Mesenchymal stem cell (in vitro differentiated cells and primary cell): ENCODE measurements around the gene PLXNA2.

ENCODE experiments used
- DNase-seq: peaks from one replicate; pipeline ENCODE4 v3.0.0-alpha.2; 2013
- H2AFZ ChIP-seq: one replicate; pipeline ENCODE4 v1.6.1; 2013; ENCODE audit warnings: low read depth, mild to moderate bottlenecking, control low read depth, inconsistent platforms, low read length, moderate library complexity
- H2AK5ac ChIP-seq: 2 replicates; pipeline ENCODE4 v1.6.1; 2013; ENCODE audit warnings: low read length, moderate library complexity, mild to moderate bottlenecking, inconsistent platforms; ENCODE audit not compliant: severe bottlenecking
- H2BK120ac ChIP-seq: one replicate; pipeline ENCODE4 v1.6.1; 2013; ENCODE audit warnings: low read depth, mild to moderate bottlenecking, inconsistent platforms, low read length, moderate library complexity
- H2BK12ac ChIP-seq, 2 experiments: one replicate each; pipeline ENCODE4 v1.6.1; 2013; ENCODE audit warnings: inconsistent platforms in 2 of 2, low read length in 2 of 2, mild to moderate bottlenecking in 2 of 2, moderate library complexity in 2 of 2, control low read depth in 1 of 2
- H2BK15ac ChIP-seq: one replicate; pipeline ENCODE4 v1.6.1; 2013; ENCODE audit warnings: mild to moderate bottlenecking, low read depth, inconsistent platforms; ENCODE audit not compliant: poor library complexity, severe bottlenecking
- H2BK5ac ChIP-seq: 2 replicates; pipeline ENCODE4 v1.6.1; 2013; ENCODE audit warnings: low read depth, mild to moderate bottlenecking, low read length, control low read depth, inconsistent platforms; ENCODE audit not compliant: poor library complexity, severe bottlenecking
- H3K14ac ChIP-seq, 2 experiments: one replicate each; pipeline ENCODE4 v1.6.1; 2013; ENCODE audit warnings: inconsistent platforms in 2 of 2, low read length in 2 of 2, control low read depth in 1 of 2, mild to moderate bottlenecking in 1 of 2, moderate library complexity in 1 of 2
- H3K18ac ChIP-seq, 2 experiments: one replicate each; pipeline ENCODE4 v1.6.1; 2013; ENCODE audit warnings: inconsistent platforms in 2 of 2, low read length in 2 of 2, control low read depth in 1 of 2, low read depth in 1 of 2, mild to moderate bottlenecking in 1 of 2
- H3K23ac ChIP-seq, 2 experiments: one replicate each; pipeline ENCODE4 v1.6.1; 2013; ENCODE audit warnings: inconsistent platforms in 2 of 2, low read length in 2 of 2, mild to moderate bottlenecking in 2 of 2, moderate library complexity in 2 of 2, control low read depth in 1 of 2
- H3K27ac ChIP-seq: 2 replicates; pipeline ENCODE4 v1.5.1; 2013; ENCODE audit warnings: mild to moderate bottlenecking, moderate library complexity, low read length, control low read depth, inconsistent platforms; ENCODE audit not compliant: poor library complexity, severe bottlenecking
- H3K27me3 ChIP-seq, 2 experiments: 2 replicates each; pipeline versions ENCODE4 v1.6.1 to v1.7.0; 2013; ENCODE audit warnings: low read length in 2 of 2, mild to moderate bottlenecking in 2 of 2, moderate library complexity in 2 of 2, control low read depth in 1 of 2, inconsistent platforms in 1 of 2; ENCODE audit not compliant: control insufficient read depth in 1 of 2, insufficient read depth in 1 of 2
- H3K36me3 ChIP-seq, 2 experiments: 2 replicates each; pipeline versions ENCODE4 v1.6.1 to v1.7.0; 2013; ENCODE audit warnings: low read length in 2 of 2, control low read depth in 1 of 2, inconsistent platforms in 1 of 2, low read depth in 1 of 2, mild to moderate bottlenecking in 1 of 2; ENCODE audit not compliant: insufficient read depth in 2 of 2, control insufficient read depth in 1 of 2
- H3K4ac ChIP-seq, 2 experiments: one replicate each; pipeline ENCODE4 v1.6.1; 2013; ENCODE audit warnings: inconsistent platforms in 2 of 2, low read length in 2 of 2, mild to moderate bottlenecking in 2 of 2, moderate library complexity in 2 of 2, control low read depth in 1 of 2, low read depth in 1 of 2
- H3K4me1 ChIP-seq: 2 replicates; pipeline ENCODE4 v1.6.1; 2013; ENCODE audit warnings: low read depth, low read length, control low read depth; ENCODE audit not compliant: control insufficient read depth, insufficient read depth
- H3K4me2 ChIP-seq: 2 replicates; pipeline ENCODE4 v1.6.1; 2013; ENCODE audit warnings: low read length, mild to moderate bottlenecking, inconsistent platforms; ENCODE audit not compliant: poor library complexity, severe bottlenecking
- H3K4me3 ChIP-seq, 2 experiments: 2 replicates each; pipeline versions ENCODE4 v1.5.1 to v1.7.0; 2013; ENCODE audit warnings: low read length in 2 of 2, mild to moderate bottlenecking in 2 of 2, control low read depth in 1 of 2, low read depth in 1 of 2; ENCODE audit not compliant: insufficient read depth in 1 of 2
- H3K79me1 ChIP-seq: replicated peaks from 2 replicates; pipeline ENCODE4 v1.6.1; 2013; ENCODE audit warnings: mild to moderate bottlenecking, control low read depth, low read length, inconsistent platforms; ENCODE audit not compliant: poor library complexity, severe bottlenecking
- H3K9ac ChIP-seq: 2 replicates; pipeline ENCODE4 v1.7.0; 2013; ENCODE audit warnings: mild to moderate bottlenecking, low read length, moderate library complexity
- H3K9me3 ChIP-seq: 2 replicates; pipeline ENCODE4 v1.7.0; 2013; ENCODE audit warnings: mild to moderate bottlenecking, low read length; ENCODE audit not compliant: control insufficient read depth
- H4K8ac ChIP-seq: one replicate; pipeline ENCODE4 v1.6.1; 2013; ENCODE audit warnings: inconsistent platforms, mild to moderate bottlenecking, low read length, moderate library complexity
- H4K91ac ChIP-seq: one replicate; pipeline ENCODE4 v1.6.1; 2013; ENCODE audit warnings: mild to moderate bottlenecking, low read length, inconsistent platforms
- WGBS: methylation state at CpG from one replicate; pipeline ENCODE4 v1.1.7; 2013; ENCODE audit warnings: mixed read lengths; 5-methylcytosine and 5-hydroxymethylcytosine counted together

The PLXNA2 gene

DNA sequence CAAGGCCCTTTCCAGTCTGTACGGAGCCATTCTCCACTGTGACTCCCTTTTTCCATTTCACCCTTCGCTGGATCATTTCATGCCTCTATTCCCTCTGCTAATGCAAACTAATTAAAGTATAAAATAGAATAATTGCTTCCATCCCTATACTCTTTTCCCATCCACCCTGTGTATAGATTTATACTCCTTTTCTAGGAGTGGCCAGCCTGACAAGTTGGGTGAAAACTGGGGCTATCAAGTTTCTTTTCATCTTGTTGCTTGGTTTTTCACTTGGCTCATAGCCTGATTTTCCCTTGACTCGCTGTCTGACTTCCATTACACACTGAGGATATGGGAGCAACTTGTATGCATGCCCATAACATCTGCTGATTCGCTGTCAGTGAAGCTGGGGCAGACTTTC is 107.0 kb downstream of the PLXNA2 start:
- H2AK5ac ChIP-seq = no peak overlapping the region
- H3K79me1 ChIP-seq = no peaks in the 10 kb centered on the region
- H3K23ac ChIP-seq = no peak overlapping the region
- H3K4me1 ChIP-seq = peaks cover 9% of the 10 kb centered on the region
- H3K14ac ChIP-seq = no peak overlapping the region
- DNase-seq = no peak
- H2BK120ac ChIP-seq = no peak overlapping the region
- H2AFZ ChIP-seq = no peak overlapping the region
- no peaks in the 10 kb centered on the region for H3K9me3 ChIP-seq
- 97% methylated on average over 3 of the region's 4 CpGs for WGBS
- H2BK15ac ChIP-seq = no peak overlapping the region
- no peak overlapping the region for H3K4ac ChIP-seq
- H3K9ac ChIP-seq = no peak overlapping the region
- no peaks in the 10 kb centered on the region for H3K36me3 ChIP-seq
- no peak overlapping the region for H2BK5ac ChIP-seq
- H4K91ac ChIP-seq = no peak overlapping the region
- H3K4me2 ChIP-seq = no peak overlapping the region
- H3K4me3 ChIP-seq = no peak overlapping the region
- H3K27me3 ChIP-seq = no peaks in the 10 kb centered on the region
- H3K18ac ChIP-seq = no peak overlapping the region
- H4K8ac ChIP-seq = no peak overlapping the region
- H3K27ac ChIP-seq = no peak overlapping the region
- H2BK12ac ChIP-seq = no peak overlapping the region

DNA sequence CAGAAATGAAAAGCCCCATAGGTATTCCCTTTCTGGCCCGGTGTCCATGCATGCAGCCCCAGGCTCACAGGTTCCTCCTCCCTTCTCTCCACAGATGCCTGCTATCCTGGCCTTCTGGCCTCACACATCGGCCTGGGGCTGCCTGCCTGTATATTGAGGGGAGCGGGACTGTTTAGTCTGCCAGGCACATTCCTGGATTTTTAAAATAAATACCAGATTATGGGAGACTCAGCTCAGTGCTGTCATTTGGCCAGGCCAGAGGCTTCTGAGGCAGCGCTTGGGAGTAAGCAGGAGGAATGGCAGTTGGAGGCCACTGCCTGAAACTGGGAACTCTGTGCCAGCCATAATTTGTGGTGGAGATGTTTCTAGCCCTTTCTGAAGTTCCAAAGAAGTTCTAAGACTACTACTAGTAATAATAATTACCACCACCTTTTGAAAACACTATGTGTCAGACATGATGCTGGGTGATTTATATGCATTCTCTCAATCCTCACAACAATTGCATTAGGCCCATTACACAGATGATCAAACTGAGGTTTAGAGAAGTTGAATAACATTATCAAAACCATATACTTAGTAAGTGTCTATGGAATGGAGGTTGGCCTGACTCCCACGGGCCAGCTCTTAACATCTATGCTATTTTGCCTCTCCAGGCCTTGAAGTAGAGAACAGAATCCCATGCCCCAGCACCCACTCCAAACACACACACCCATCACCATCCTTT is 107.6 kb downstream of the PLXNA2 start:
- no peak overlapping the region for H3K9ac ChIP-seq
- no peak overlapping the region for H2BK120ac ChIP-seq
- H2BK15ac ChIP-seq = no peak overlapping the region
- no peak overlapping the region for H3K4me3 ChIP-seq
- H3K18ac ChIP-seq = no peak overlapping the region
- H2AFZ ChIP-seq = no peak overlapping the region
- no peaks in the 10 kb centered on the region for H3K79me1 ChIP-seq
- H2BK5ac ChIP-seq = no peak overlapping the region
- H2AK5ac ChIP-seq = no peak overlapping the region
- H4K91ac ChIP-seq = no peak overlapping the region
- 64% methylated on average over 5 of the region's 5 CpGs for WGBS
- no peak overlapping the region for H3K4me2 ChIP-seq
- H2BK12ac ChIP-seq = no peak overlapping the region
- no peak for DNase-seq
- H3K14ac ChIP-seq = no peak overlapping the region
- H3K9me3 ChIP-seq = no peaks in the 10 kb centered on the region
- peaks cover 11% of the 10 kb centered on the region for H3K4me1 ChIP-seq
- no peak overlapping the region for H4K8ac ChIP-seq
- H3K27ac ChIP-seq = no peak overlapping the region
- H3K4ac ChIP-seq = no peak overlapping the region
- H3K27me3 ChIP-seq = no peaks in the 10 kb centered on the region
- H3K36me3 ChIP-seq = no peaks in the 10 kb centered on the region
- H3K23ac ChIP-seq = no peak overlapping the region

DNA sequence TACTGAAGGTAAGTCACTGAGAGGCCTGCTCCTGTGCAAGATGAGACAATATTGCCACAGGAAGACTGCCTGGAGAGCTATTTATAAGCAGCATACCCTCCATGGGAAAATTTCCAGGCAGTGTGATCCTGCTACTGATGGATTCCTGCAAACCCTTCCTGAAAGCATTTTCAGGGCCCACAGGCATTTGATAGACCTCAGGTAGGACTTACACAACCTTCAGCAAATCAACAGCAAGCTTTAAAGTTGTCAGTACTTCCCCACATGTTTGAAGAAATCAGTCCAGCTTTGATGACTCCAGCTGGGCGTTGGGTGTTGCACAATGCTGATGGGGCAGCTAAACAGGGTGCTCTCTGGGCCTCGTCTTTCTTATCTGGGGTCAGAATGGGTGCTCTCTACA is 108.8 kb downstream of the PLXNA2 start:
- no peaks in the 10 kb centered on the region for H3K79me1 ChIP-seq
- no peak overlapping the region for H2AK5ac ChIP-seq
- H3K4me1 ChIP-seq = peaks cover 16% of the 10 kb centered on the region
- H3K4me2 ChIP-seq = no peak overlapping the region
- no peaks in the 10 kb centered on the region for H3K36me3 ChIP-seq
- H3K9ac ChIP-seq = no peak overlapping the region
- H2BK15ac ChIP-seq = no peak overlapping the region
- no peaks in the 10 kb centered on the region for H3K27me3 ChIP-seq
- WGBS = 87% methylated on average over 2 of the region's 2 CpGs
- no peak overlapping the region for H2AFZ ChIP-seq
- no peak overlapping the region for H4K91ac ChIP-seq
- H2BK120ac ChIP-seq = no peak overlapping the region
- H2BK12ac ChIP-seq = no peak overlapping the region
- H4K8ac ChIP-seq = peak overlapping the region; percentile 55
- no peak overlapping the region for H2BK5ac ChIP-seq
- H3K23ac ChIP-seq = no peak overlapping the region
- no peak overlapping the region for H3K4me3 ChIP-seq
- H3K4ac ChIP-seq = no peak overlapping the region
- H3K18ac ChIP-seq = no peak overlapping the region
- no peak overlapping the region for H3K14ac ChIP-seq
- DNase-seq = peak; percentile 51
- no peak overlapping the region for H3K27ac ChIP-seq
- no peaks in the 10 kb centered on the region for H3K9me3 ChIP-seq

DNA sequence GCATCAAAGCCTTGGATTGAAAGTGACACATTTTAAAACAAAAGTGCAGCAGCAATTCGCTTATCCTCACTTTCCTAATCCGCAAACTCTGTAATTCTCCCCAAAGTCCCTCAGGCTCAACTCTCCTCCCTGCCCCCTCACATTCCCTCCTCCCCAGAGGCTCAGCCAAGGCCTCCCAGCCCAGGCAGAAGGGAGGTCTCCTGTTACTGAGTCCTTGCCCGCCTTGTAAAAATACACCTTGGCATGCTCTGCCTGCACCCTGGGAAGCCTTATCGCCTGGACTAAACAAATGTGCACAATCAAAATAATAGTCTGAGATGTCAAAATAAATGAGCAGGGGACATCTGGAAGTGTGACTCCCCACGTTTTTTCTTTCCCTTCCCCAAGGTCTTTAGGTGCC is 109.7 kb downstream of the PLXNA2 start:
- Histone ChIP-seq H3K27me3 (peaks cover 0 to 4% of the 10 kb centered on the region in 2 experiments), H2BK120ac (no peak overlapping the region), H2BK12ac (no peak overlapping the region), H3K4me1 (peaks cover 16% of the 10 kb centered on the region), H3K23ac (no peak overlapping the region), H2BK5ac (no peak overlapping the region), H3K36me3 (no peaks in the 10 kb centered on the region), H3K18ac (no peak overlapping the region), H2BK15ac (no peak overlapping the region), H3K4ac (no peak overlapping the region), H3K9ac (no peak overlapping the region), H3K27ac (no peak overlapping the region), H3K79me1 (no peaks in the 10 kb centered on the region), H3K4me2 (no peak overlapping the region), H2AK5ac (no peak overlapping the region), H3K14ac (no peak overlapping the region), H2AFZ (no peak overlapping the region), H3K4me3 (no peak overlapping the region), H4K91ac (no peak overlapping the region), H3K9me3 (no peaks in the 10 kb centered on the region), H4K8ac (no peak overlapping the region)
- WGBS = 84% methylated on average over 5 of the region's 5 CpGs
- DNase-seq = no peak
